Gastroesophageal sphincter (tissue), 3 donors: ENCODE results near the gene CTIF.

ENCODE experiments used
- CTCF ChIP-seq, 4 experiments: fragments of 200-600 bp in 2 of 4; fragments of 450-650 bp in 2 of 4; sonication (generic) in 1 of 4; IDR thresholded peaks; one replicate each; pipeline ENCODE4 v1.5.1; 2017 to 2019; ENCODE audit warnings: antibody characterized with exemption in 4 of 4, mild to moderate bottlenecking in 2 of 4, moderate library complexity in 2 of 4
- EP300 ChIP-seq: sonication (generic); formaldehyde crosslinking; IDR thresholded peaks from one replicate; pipeline ENCODE4 v1.6.1; 2017; ENCODE audit warnings: antibody characterized with exemption, mild to moderate bottlenecking
- POLR2A ChIP-seq, 2 donors: fragments of 450-650 bp; IDR thresholded peaks; one replicate each; pipeline ENCODE4 v1.6.1; 2017; ENCODE audit warnings: antibody characterized with exemption in 2 of 2, mild to moderate bottlenecking in 2 of 2, moderate library complexity in 1 of 2
- POLR2AphosphoS5 ChIP-seq: sonication (generic); formaldehyde crosslinking; IDR thresholded peaks from one replicate; pipeline ENCODE4 v1.6.1; 2017; ENCODE audit warnings: antibody characterized with exemption

GRCh38 chr18:48646976-48647375, 108.1 kb downstream of the CTIF start:
- TF ChIP-seq CTCF (IDR thresholded peaks at IDR 0.05) (no peak), EP300 (no peak), POLR2A (IDR thresholded peaks at IDR 0.05) (no peak), POLR2AphosphoS5 (no peak)
